Measurements from ENCODE around the gene FTSJ1. TPM values are rescaled to one million over a fixed set of nuclear protein-coding genes. Genes with fewer than 3 reads are reported as not detected.

The FTSJ1 gene
- total RNA-seq, 1 experiment from 2014 or later = 175 TPM

DNA sequence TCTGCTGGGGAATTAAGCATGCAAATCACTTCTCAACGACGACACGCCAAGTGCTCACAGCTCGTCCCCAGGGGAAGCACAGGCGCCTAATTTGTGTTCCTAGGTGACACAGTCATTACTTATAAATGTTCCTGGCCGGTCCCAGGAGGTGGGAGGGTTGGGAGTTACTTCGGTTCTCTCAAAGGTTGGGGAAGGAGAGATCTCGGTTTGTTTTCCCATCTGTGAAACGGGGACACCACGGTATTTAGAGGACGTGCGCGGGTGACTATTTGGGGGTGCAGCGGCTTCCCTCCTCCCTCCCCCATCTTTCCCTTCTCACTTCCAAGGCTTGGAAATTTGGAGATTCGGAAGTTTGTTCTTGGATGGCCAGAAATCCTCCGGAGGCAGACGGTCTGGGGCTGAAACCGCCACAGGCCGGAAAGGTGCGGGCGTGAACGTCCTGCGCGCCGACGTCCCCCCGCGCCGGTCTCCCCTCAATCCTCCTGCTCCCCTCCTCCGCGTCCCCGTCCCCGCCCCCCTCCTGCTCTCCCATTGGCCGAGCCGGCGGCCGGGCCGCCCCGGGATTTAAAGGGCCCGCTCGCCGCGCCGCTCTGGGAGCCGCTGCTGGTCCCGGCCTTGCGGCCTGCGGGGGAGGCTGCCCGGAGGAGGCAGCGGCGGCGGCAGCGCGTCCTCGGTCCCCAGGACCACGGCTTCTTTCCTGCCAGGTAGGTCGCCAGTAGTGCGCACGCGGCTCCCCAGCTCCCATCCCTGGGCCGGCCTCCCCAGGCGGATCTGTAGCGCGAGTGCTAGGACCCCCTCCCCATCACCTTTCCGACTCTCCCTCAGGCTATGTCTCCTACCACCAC lies 32.6 kb downstream of the FTSJ1 start, which contains the start of gene PORCN:
TSS of gene PORCN (plus strand) at position 593 of the 845 bp plus-strand sequence. CDS start 829 bp downstream, outside the sequence.
- peak within 1 kb of the TSS; percentile 88 for H3K4me2 ChIP-seq (ENCODE audit: low read length)
- no peaks in the 10 kb centered on the region for H4K20me1 ChIP-seq (ENCODE audit: low read length)
- ChIA-PET POLR2A (ENCODE audit: unreplicated experiment) (no interaction called here), CTCF (no interaction called here)
- DNase-seq (peak; percentile 68), ATAC-seq (peak; percentile 93)
- H3K9me2 ChIP-seq (replicated peaks; ENCODE audit: low read length) = no peaks in the 10 kb centered on the region
- TF ChIP-seq EZH2 (IDR thresholded peaks at IDR 0.05; ENCODE audit: low read length, unreplicated experiment) (no peak), EZH2phosphoT487 (IDR thresholded peaks at IDR 0.05; ENCODE audit: borderline replicate concordance, low read length) (no peak)
- TF ChIP-seq, protein P1, sequence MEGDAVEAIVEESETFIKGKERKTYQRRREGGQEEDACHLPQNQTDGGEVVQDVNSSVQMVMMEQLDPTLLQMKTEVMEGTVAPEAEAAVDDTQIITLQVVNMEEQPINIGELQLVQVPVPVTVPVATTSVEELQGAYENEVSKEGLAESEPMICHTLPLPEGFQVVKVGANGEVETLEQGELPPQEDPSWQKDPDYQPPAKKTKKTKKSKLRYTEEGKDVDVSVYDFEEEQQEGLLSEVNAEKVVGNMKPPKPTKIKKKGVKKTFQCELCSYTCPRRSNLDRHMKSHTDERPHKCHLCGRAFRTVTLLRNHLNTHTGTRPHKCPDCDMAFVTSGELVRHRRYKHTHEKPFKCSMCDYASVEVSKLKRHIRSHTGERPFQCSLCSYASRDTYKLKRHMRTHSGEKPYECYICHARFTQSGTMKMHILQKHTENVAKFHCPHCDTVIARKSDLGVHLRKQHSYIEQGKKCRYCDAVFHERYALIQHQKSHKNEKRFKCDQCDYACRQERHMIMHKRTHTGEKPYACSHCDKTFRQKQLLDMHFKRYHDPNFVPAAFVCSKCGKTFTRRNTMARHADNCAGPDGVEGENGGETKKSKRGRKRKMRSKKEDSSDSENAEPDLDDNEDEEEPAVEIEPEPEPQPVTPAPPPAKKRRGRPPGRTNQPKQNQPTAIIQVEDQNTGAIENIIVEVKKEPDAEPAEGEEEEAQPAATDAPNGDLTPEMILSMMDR (conservative IDR thresholded peaks at IDR 0.05; ENCODE audit: low read depth, low read length) = no peak
- no peaks in the 10 kb centered on the region for H3K9me3 ChIP-seq (ENCODE audit: low read length)
- H3F3A ChIP-seq (ENCODE audit: low read length, unreplicated experiment) = no peaks in the 10 kb centered on the region
- peak within 1 kb of the TSS; percentile 79 for H3K9ac ChIP-seq (ENCODE audit: low read length)
- H3K27ac ChIP-seq (ENCODE audit: low read length) = peak within 1 kb of the TSS; percentile 58
- H2AFZ ChIP-seq (ENCODE audit: low read length) = peak within 1 kb of the TSS; percentile 98
- BruUV-seq (replicated peaks) = TSS peak; percentile 97
- H3K4me3 ChIP-seq (ENCODE audit: low read length) = peak within 1 kb of the TSS; percentile 83
- H3K36me3 ChIP-seq (ENCODE audit: low read depth, low read length) = no peaks in the 10 kb centered on the region
- peaks cover 19% of the 10 kb centered on the region; the same call in 1 of the 2 replicates for H3K79me2 ChIP-seq (ENCODE audit: low read length)
- peaks cover 11% of the 10 kb centered on the region; the same call in 1 of the 2 replicates for H3K4me1 ChIP-seq (ENCODE audit: insufficient read depth, low read length)
- no peaks in the 10 kb centered on the region for H3K27me3 ChIP-seq (ENCODE audit: low read length)
- intact Hi-C loops (cut with micrococcal nuclease) = no loop called here

DNA sequence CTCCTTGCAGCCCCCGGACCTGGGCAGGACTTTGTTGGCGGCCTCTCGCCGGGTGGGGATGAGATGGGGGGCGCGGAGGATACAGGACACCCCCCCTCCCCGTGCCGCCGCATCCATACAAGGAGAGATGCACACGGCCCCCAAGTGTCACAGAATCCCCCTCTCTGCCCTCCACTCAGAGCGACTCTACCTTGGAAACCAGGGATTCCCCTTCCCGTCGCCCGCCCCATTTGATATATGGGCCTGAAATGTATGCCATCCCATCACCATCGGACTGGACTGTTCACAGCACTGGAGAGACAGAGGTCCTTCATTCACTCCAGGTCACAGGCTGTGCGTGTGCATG lies 33.2 kb downstream of the FTSJ1 start:
- ChIA-PET CTCF (no interaction called here), POLR2A (ENCODE audit: unreplicated experiment) (no interaction called here)
- H3K9ac ChIP-seq (ENCODE audit: low read length) = peak overlapping the region; percentile 79
- peak overlapping the region; percentile 98 for H2AFZ ChIP-seq (ENCODE audit: low read length)
- H4K20me1 ChIP-seq (ENCODE audit: low read length) = no peaks in the 10 kb centered on the region
- TSS peak; percentile 66 for BruUV-seq (replicated peaks)
- H3K4me1 ChIP-seq (ENCODE audit: insufficient read depth, low read length) = peaks cover 11% of the 10 kb centered on the region; the same call in 1 of the 2 replicates
- no peaks in the 10 kb centered on the region for H3K27me3 ChIP-seq (ENCODE audit: low read length)
- no peak overlapping the region for H3K27ac ChIP-seq (ENCODE audit: low read length)
- no peaks in the 10 kb centered on the region for H3K9me3 ChIP-seq (ENCODE audit: low read length)
- intact Hi-C loops (cut with micrococcal nuclease) = no loop called here
- no peak for DNase-seq
- H3K4me3 ChIP-seq (ENCODE audit: low read length) = peak overlapping the region; percentile 83
- peaks cover 19% of the 10 kb centered on the region; the same call in 1 of the 2 replicates for H3K79me2 ChIP-seq (ENCODE audit: low read length)
- ATAC-seq = peak; percentile 27
- H3K4me2 ChIP-seq (ENCODE audit: low read length) = peak overlapping the region; percentile 88
- H3K36me3 ChIP-seq (ENCODE audit: low read depth, low read length) = no peaks in the 10 kb centered on the region
- TF ChIP-seq EZH2phosphoT487 (IDR thresholded peaks at IDR 0.05; ENCODE audit: borderline replicate concordance, low read length) = no peak
- TF ChIP-seq EZH2 (IDR thresholded peaks at IDR 0.05; ENCODE audit: low read length, unreplicated experiment) = no peak
- TF ChIP-seq, protein P1 (conservative IDR thresholded peaks at IDR 0.05; ENCODE audit: low read depth, low read length) = no peak
- no peaks in the 10 kb centered on the region for H3K9me2 ChIP-seq (replicated peaks; ENCODE audit: low read length)
- H3F3A ChIP-seq (ENCODE audit: low read length, unreplicated experiment) = no peaks in the 10 kb centered on the region

DNA sequence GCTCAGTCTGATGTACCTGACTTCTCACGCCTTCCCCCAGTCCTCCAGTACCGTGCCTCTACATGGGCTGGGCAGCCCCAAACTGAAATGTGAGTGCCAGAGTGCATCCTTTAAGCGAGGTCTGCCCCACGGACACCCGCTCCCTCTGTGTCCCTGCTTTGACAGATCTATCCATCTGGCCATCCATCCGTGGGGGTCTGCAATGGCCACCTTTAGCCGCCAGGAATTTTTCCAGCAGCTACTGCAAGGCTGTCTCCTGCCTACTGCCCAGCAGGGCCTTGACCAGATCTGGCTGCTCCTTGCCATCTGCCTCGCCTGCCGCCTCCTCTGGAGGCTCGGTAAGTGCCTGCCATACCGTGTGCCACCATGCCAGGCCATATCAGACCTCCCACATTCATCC lies 33.6 kb downstream of the FTSJ1 start:
- H3K27ac ChIP-seq (ENCODE audit: low read length) = no peak overlapping the region
- no peak overlapping the region for H2AFZ ChIP-seq (ENCODE audit: low read length)
- no TSS peak for BruUV-seq (replicated peaks)
- H3K4me1 ChIP-seq (ENCODE audit: insufficient read depth, low read length) = peaks cover 11% of the 10 kb centered on the region; the same call in 1 of the 2 replicates
- no peaks in the 10 kb centered on the region for H3F3A ChIP-seq (ENCODE audit: low read length, unreplicated experiment)
- ChIA-PET CTCF (no interaction called here), POLR2A (ENCODE audit: unreplicated experiment) (no interaction called here)
- intact Hi-C loops (cut with micrococcal nuclease) = no loop called here
- no peak for ATAC-seq
- TF ChIP-seq EZH2phosphoT487 (IDR thresholded peaks at IDR 0.05; ENCODE audit: borderline replicate concordance, low read length) (no peak), EZH2 (IDR thresholded peaks at IDR 0.05; ENCODE audit: low read length, unreplicated experiment) (no peak)
- TF ChIP-seq, protein P1 (conservative IDR thresholded peaks at IDR 0.05; ENCODE audit: low read depth, low read length) = no peak
- no peaks in the 10 kb centered on the region for H4K20me1 ChIP-seq (ENCODE audit: low read length)
- no peaks in the 10 kb centered on the region for H3K27me3 ChIP-seq (ENCODE audit: low read length)
- no peaks in the 10 kb centered on the region for H3K9me3 ChIP-seq (ENCODE audit: low read length)
- no peaks in the 10 kb centered on the region for H3K9me2 ChIP-seq (replicated peaks; ENCODE audit: low read length)
- H3K9ac ChIP-seq (ENCODE audit: low read length) = peak overlapping the region; percentile 79
- H3K4me3 ChIP-seq (ENCODE audit: low read length) = peak overlapping the region; percentile 83
- peaks cover 19% of the 10 kb centered on the region; the same call in 1 of the 2 replicates for H3K79me2 ChIP-seq (ENCODE audit: low read length)
- no peak for DNase-seq
- H3K4me2 ChIP-seq (ENCODE audit: low read length) = peak overlapping the region; percentile 88
- H3K36me3 ChIP-seq (ENCODE audit: low read depth, low read length) = no peaks in the 10 kb centered on the region

Data from PC-3 (cell line).